Stimulated activated CD4-positive, alpha-beta T cell treated with anti-CD3 and anti-CD28 coated beads, Interleukin-4, amount 100 ng/mL, for 1 hour (primary cell): Measurements from ENCODE around the gene RDH5.
A peak's percentile ranks its signal among the peaks of the same experiment; 100 is the strongest.

ENCODE experiments used
- DNase-seq: peaks from one replicate; pipeline ENCODE4 v3.0.0-alpha.2; 2020

Gene RDH5

DNA sequence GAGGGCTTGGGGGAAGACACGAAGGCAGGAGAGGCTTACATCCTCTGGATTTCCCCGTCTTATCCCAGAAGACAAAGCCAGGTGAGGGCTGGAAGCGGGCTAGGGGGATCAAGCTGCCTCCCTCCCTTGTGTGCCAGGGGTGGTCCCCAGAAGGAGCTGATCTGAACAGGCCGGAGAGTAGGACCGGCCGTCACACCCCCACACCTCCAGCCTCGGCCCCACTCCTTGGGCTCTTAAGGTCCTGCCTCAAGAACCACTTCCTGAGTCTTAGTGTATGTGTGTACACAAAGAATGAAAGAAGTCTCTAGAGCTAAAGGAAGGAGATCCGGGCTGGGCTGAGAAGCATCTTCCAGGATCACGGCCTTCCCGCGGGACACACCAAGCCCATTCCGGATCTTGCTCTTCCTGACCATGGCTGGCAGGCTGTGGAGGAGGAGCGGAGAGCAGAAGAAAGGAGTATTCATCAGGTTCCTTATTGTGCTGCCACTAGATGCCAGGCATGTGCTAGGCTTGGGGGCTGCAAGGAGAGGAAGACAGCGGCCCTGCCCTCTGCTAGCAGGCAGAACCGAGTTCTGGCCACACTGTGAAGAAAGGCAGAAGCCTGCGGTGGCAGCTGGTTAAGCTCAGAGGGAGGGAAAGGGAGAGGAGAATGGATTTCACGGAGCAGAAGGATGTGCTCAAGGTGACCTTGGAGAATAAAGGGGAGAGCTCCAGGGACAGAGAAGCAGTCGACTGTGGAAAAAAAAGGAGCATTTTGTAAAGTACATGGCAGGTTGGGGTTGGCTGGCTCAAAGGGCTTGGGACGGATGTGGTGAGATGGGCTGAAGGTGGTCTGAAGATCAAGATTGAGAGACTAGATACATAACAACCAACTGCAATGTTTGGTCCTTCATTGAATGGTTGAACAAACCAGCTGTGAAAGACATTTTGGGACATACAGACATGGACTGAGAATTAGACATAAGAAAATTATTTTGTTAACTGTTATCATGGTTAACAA, 9.9 kb downstream of the RDH5 start:
- no peak for DNase-seq

GRCh38 chr12:55732288-55732687, 12.1 kb downstream of the RDH5 start:
- no peak for DNase-seq

DNA sequence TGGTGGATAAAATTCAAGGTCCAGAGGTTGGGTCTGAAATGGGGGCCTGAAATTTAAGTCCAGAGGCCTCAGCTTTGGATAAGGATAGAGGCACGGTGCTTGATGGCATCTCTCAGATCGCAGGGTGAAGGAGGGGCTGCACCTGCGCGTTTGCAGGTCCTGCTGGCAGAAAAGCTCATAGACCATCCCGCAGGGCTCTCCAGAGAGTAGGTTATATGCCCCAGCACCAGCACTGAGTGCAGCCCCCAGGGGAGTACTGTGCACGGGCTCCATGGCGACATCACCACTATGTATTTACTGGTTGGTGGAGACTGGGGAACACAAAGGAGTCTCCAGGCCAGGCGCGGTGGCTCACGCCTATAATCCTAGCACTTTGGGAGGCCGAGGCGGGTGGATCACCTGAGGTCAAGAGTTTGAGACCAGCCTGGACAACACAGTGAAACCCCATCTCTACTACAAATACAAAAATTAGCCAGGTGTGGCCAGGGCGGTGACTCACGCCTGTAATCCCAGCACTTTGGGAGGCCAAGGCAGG, 12.9 kb downstream of the RDH5 start:
- DNase-seq, result no peak

- DNase-seq, result no peak
These were observed 13.7 kb downstream of the RDH5 start for GRCh38 chr12:55733858-55734257.

GRCh38 chr12:55734595-55734994, 14.4 kb downstream of the RDH5 start:
- no peak for DNase-seq

DNA sequence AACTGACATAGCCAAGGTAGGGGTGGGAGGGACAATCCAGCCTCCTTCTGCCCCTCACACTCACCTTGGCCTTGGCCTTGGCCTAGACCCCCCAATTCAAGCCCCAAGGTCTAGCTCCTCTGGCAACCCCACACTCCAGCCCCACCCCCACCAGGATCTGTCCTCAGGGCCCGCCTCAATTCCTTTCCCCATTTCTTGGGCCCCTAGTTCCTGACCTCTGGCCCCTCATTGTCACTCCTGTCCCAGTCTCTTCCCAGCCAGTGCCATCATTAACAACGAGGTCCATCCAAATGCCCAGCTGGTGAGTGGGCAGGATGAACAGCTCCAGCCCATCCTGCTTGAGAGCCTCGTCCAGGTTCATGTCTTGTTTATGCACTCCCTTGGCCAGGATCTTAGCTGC, 15.9 kb downstream of the RDH5 start:
- DNase-seq, result no peak

GRCh38 chr12:55736780-55737580, 16.8 kb downstream of the RDH5 start:
- DNase-seq, result peak; percentile 59

- no peak for DNase-seq
These were observed 17.5 kb downstream of the RDH5 start for GRCh38 chr12:55737581-55738122.

- peak; percentile 75 for DNase-seq
These were observed 18.2 kb downstream of the RDH5 start for GRCh38 chr12:55738123-55739024.

GRCh38 chr12:55739025-55739378, 18.8 kb downstream of the RDH5 start:
- DNase-seq, result no peak

- no peak for DNase-seq
These were observed 21.9 kb downstream of the RDH5 start for GRCh38 chr12:55741931-55742680.

- peak; percentile 76 for DNase-seq
These were observed 22.7 kb downstream of the RDH5 start, which contains the start of gene GDF11 for GRCh38 chr12:55742719-55743405. GDF11 (plus strand) TSS chr12:55743122; CDS start chr12:55743317, 195 bp downstream.

- peak; percentile 47 for DNase-seq
These were observed 23.5 kb downstream of the RDH5 start for GRCh38 chr12:55743406-55744339.

DNA sequence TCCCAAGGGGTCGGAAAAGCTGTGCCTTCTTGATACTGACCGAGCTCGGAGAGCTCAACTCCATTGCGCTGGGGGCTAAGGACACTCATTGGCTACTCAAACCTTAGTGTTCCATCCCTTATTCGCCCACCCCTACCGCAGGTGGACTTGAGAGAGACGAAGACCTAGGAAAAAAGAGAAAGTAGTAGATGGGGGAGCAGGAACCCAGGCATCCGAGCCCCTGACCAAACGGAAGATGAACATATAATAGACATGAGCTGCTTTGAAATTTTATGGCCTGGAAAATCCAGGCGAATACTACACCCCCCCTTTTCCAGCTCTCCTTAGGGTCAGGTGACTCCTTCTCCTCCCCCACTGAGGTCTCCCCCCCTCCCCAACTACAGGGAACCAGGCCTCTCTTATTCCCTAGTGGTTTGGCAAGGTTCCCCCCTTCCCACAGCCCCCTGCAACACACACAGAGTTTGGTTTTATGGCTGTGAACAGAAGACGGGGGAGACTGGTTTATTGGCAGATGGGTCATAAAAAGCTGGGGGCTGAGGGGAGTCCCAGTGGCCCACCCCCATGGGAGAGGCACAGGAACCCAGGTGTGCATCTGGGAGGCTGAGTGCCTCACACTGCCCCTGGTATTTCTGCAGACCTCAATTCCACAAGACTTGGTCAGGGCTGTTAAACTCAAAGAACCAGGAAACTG, 24.3 kb downstream of the RDH5 start:
- no peak for DNase-seq

- no peak for DNase-seq
These were observed 25.4 kb downstream of the RDH5 start for GRCh38 chr12:55745361-55746173.

DNA sequence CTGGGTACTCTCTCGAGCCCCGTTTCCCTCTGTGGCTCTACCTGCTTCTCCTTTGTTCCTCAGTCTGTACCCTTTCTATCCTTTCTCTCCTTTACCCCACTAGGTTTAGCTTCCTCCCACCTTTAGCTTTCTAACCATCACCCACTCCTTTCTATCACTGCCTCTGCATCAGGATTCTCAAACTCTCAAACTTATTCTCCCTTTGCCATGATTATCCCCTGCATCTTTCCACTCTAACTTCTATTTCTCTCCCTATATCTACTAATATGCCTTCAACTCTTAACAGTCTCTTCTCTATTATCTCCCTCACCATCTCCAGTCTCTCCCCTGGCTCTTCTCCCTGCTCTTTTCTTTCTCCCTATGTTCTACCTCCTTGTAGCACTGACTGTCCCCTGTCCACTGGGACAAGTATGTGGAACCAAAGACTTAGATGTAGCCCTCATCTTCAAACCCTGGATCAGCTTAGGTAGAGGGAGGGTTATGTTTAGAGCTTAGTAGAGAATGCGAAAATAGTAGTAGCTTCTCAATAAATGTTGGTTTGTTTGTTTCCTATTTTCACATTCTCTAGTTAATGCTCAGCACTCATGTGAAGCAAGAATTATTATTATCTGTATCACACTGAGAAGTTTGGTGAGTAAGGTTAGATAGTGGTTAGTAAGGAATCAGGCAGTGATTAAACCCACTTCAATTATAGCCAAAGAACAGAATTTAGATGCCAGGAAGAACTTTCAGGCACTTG, 26.1 kb downstream of the RDH5 start:
- DNase-seq, result no peak

DNA sequence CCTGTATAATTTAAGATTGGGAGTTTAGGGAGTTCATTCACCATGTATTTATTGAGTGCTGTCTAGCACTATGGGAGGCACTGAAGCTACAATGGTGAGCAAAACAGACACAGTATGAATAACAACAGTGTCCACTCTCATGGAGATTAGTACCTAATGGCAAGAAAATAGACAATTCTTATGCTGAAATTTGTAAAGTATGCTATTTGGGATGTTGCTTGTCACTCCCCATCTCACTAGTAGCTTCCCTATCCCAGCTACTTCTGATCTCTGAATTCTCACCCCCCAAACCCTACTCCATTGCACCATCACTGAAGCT, 26.7 kb downstream of the RDH5 start:
- DNase-seq, result no peak
